HG03442 (cell line): ENCODE measurements around the gene PCDHB2.
"Not testable (repeated sequence)": the region's sequence is repeated elsewhere in the genome, so short reads cannot be mapped to it uniquely, and the experiment has no call there.

ENCODE experiments used
- ATAC-seq: cut with Tn5 transposase; IDR thresholded peaks from one replicate; pipeline ENCODE4 v1.9.1; 2021; ENCODE audit warnings: mild to moderate bottlenecking, moderate library complexity; ENCODE audit not compliant: unreplicated experiment

PCDHB2 gene

DNA sequence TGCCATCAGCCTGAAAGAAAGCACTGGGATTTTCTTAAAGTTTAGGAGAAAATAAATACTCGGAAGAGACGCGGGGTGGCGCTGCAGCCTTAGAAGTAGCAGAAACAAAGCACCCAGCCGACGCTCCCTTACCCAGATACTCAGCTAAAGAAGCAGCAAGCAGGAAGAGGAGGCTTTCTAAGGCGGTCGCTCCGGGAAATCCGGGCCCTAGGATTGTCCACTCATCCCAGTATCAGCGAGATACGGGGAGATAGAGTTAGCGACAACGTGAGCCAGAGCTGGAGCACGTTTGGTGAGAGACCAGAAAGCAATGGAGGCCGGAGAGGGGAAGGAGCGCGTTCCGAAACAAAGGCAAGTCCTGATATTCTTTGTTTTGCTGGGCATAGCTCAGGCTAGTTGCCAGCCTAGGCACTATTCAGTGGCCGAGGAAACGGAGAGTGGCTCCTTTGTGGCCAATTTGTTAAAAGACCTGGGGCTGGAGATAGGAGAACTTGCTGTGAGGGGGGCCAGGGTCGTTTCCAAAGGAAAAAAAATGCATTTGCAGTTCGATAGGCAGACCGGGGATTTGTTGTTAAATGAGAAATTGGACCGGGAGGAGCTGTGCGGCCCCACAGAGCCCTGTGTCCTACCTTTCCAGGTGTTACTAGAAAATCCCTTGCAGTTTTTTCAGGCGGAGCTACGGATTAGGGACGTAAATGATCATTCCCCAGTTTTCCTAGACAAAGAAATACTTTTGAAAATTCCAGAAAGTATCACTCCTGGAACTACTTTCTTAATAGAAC, at the start of gene PCDHB2:
PCDHB2 (plus strand) TSS at position 135 of the 782 bp plus-strand sequence; CDS start at position 311, 176 bp downstream.
- ATAC-seq, result no peak

DNA sequence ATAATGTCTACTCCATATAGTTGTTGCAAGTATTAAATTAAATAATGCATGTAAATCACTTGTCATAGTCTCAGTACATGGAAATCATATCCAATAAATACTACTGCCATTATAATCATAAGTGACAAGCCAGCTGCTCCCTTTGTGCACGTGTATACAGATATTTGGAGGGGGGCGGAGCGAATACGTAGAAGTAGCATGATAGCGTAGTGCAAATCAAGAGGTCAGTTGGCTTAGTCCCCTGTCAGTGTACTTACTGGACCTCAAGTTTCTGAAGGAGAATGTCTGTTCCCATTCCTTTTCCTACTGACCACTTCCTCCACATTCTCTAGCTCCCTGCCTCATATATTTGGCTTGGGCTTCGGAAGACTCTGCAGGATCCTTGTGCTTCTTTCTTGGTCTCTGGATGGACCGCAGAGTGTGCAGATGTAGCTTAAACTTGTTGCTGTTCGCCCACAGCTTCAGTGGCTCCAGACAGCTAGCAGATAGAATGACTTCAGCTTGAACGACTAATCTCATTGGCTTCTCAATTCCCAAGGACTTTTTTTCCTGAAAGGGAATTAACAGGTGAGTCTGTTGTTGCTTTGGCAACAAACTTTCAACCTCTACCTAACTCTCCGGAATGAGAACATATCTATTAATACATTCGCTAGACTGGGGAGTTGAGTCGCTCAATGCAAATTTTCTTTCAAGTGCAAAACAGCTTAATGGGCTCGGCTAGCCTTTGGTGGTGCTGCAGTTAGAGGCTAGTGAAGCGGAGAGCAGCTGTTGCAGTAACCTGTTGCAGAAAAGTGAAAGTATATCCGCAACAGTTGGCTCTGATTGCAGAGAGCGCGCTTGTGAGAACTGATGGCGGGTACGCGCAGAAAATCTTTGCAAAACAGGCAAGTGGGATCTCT, 43.5 kb upstream of the PCDHB2 start, which contains the start of gene PCDHB1:
PCDHB1 (plus strand) TSS at position 753 of the 899 bp plus-strand sequence; CDS start at position 850, 97 bp downstream.
- ATAC-seq, result no peak

DNA sequence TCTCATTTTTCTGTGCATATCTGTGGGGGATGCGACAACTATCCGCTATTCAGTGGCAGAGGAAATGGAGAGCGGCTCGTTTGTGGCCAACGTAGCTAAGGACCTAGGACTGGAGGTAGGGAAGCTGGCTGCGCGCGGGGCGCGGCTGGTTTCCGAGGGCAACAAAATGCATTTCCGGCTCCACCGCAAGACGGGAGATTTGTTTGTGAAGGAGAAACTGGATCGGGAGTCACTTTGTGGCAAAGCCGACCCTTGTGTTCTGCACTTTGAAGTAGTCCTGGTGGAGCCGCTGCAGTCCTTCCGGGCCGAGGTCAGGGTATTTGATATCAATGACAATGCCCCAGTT, 42.9 kb upstream of the PCDHB2 start:
- ATAC-seq, result no peak

DNA sequence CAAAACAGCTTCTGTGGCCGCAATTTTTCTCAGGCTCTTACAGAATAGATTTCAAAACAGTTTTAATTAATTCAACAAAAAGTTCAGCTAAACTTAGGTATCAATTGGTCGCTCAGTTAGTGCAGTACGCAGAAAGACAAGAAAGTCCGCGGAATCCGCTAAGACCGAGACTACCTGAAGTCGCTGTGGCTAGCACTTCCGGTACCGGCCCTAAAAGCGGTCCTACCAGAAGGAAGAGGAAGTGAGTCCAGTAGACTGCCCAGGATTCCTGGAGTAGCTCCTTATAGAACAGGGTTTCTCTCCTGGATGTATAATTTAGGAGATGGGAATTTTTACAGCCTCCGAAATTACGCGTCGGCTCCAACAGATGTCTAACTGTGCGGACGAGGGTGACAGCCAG, 16.6 kb upstream of the PCDHB2 start:
- no peak for ATAC-seq

DNA sequence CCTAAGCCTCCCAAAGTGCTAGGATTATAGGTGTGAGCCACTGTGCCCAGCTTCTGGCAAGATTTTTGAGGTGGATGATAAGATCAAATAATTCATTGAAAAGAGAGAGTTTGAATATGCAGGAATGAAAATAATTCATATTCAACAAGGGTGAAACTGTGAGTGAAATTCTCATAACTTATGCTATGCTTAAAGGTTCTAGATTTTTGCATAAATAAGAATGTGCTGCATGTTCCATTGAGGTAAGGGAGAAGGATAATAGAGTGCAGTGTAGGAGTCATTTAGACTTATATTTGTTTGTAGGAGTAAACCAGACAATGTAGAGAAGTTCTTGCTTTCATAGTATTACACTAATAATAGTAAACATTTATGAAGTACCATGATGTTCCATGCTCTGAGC, 12.2 kb upstream of the PCDHB2 start:
- ATAC-seq, result no peak

DNA sequence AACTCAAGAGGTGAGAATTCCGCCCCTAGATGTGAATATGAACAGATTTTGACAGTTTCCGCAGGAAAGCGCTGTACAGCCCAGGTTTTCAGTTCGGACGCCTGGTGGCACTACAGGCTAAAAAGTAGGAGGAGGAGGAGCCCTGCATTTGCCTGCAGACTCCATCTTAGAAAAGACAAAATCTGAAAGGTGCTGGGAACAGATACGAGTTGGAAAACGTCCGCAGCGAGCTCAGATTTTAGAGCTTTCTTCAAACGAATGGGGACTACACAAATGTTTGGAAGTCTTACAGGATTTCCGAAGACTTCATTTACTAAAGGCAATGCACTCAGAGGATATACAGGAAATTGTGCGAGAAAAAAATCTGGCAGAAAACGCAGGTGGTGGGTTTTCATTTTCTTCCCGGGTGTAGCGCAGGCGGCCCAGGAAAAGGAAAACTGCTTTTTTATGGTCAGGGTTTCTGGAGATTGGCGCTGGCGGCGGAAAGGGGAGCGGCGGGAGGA, 9.9 kb upstream of the PCDHB2 start:
- peak; percentile 71 for ATAC-seq

DNA sequence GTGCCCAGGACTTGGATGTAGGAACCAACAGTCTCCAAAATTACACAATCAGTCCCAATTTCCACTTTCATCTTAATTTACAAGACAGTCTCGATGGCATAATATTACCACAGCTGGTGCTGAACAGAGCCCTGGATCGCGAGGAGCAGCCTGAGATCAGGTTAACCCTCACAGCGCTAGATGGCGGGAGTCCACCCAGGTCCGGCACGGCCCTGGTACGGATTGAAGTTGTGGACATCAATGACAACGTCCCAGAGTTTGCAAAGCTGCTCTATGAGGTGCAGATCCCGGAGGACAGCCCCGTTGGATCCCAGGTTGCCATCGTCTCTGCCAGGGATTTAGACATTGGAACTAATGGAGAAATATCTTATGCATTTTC, 837 bp downstream of the PCDHB2 start:
- no peak for ATAC-seq

DNA sequence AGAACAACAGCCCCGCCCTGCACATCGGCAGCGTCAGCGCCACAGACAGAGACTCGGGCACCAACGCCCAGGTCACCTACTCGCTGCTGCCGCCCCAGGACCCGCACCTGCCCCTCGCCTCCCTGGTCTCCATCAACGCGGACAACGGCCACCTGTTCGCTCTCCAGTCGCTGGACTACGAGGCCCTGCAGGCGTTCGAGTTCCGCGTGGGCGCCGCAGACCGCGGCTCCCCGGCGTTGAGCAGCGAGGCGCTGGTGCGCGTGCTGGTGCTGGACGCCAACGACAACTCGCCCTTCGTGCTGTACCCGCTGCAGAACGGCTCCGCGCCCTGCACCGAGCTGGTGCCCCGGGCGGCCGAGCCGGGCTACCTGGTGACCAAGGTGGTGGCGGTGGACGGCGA, 1.8 kb downstream of the PCDHB2 start:
- not testable (repeated sequence) for ATAC-seq

DNA sequence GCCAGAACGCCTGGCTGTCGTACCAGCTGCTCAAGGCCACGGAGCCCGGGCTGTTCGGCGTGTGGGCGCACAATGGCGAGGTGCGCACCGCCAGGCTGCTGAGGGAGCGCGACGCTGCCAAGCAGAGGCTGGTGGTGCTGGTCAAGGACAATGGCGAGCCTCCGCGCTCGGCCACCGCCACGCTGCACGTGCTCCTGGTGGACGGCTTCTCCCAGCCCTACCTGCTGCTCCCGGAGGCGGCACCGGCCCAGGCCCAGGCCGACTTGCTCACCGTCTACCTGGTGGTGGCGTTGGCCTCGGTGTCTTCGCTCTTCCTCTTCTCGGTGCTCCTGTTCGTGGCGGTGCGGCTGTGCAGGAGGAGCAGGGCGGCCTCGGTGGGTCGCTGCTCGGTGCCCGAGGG, 2.2 kb downstream of the PCDHB2 start:
- not testable (repeated sequence) for ATAC-seq

DNA sequence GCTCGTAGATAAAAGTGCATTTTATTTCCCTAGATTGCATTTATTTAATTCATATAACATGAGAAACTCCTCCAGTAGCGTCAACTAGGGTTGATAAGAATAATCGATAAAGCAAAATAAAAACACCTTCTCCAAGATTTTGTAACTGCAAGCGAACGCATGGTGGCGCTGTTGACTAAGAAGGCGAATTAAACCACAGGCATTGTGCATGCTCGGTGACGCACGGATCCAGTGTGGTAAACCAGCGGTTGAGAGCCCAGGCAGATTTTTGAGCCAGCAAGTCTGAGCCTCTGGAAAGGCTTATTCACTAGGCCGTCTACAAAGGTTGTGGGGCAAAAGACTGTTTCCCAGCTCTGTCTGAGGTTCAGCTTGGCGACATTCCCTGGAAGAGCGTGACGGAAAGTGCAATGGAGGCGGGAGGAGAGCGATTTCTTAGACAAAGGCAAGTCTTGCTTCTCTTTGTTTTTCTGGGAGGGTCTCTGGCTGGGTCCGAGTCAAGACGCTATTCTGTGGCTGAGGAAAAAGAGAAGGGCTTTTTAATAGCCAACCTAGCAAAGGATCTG, 5.9 kb downstream of the PCDHB2 start, which contains the start of gene PCDHB3:
PCDHB3 (plus strand) TSS at position 231 of the 563 bp plus-strand sequence; CDS start at position 408, 177 bp downstream.
- ATAC-seq, result no peak

DNA sequence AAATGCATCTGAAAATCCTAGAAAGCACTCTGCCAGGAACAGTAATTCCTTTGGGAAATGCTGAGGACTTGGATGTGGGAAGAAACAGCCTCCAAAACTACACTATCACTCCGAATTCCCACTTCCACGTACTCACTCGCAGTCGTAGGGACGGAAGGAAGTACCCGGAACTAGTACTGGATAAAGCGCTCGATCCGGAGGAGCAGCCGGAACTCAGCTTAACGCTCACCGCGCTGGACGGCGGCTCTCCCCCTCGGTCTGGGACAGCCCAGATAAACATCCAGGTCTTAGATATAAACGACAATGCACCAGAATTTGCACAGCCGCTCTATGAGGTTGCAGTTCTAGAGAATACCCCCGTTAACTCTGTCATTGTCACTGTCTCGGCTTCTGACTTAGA, 6.6 kb downstream of the PCDHB2 start:
- ATAC-seq, result no peak

DNA sequence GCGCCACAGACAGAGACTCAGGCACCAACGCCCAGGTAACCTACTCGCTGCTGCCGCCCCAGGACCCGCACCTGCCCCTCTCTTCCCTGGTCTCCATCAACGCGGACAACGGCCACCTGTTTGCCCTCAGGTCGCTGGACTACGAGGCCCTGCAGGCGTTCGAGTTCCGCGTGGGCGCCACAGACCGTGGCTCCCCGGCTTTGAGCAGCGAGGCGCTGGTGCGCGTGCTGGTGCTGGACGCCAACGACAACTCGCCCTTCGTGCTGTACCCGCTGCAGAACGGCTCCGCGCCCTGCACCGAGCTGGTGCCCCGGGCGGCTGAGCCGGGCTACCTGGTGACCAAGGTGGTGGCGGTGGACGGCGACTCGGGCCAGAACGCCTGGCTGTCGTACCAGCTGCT, 7.7 kb downstream of the PCDHB2 start:
- ATAC-seq, result not testable (repeated sequence)

DNA sequence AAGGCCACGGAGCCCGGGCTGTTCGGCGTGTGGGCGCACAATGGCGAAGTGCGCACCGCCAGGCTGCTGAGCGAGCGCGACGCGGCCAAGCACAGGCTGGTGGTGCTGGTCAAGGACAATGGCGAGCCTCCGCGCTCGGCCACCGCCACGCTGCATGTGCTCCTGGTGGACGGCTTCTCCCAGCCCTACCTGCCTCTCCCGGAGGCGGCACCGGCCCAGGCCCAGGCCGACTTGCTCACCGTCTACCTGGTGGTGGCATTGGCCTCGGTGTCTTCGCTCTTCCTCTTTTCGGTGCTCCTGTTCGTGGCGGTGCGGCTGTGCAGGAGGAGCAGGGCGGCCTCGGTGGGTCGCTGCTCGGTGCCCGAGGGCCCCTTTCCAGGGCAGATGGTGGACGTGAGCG, 8.1 kb downstream of the PCDHB2 start:
- not testable (repeated sequence) for ATAC-seq

DNA sequence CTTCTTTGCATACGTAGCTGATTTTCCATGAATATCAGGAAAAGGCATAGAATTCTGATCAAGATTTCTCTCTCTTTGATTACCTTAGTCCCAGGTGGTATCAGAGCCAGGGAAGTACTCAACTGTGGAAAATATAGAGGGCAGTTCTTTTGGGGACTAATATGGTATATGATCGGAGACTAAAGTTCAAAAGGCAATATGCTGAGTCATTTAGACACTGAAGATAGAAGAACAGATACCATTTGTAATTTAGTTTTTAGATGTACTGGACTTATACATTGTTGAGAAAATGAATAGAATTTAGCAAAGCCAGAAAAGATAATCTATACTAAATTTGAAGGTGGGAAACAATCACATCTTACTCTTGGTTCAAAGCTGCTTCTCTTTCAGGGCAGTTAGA, 10.9 kb downstream of the PCDHB2 start:
- ATAC-seq, result no peak

DNA sequence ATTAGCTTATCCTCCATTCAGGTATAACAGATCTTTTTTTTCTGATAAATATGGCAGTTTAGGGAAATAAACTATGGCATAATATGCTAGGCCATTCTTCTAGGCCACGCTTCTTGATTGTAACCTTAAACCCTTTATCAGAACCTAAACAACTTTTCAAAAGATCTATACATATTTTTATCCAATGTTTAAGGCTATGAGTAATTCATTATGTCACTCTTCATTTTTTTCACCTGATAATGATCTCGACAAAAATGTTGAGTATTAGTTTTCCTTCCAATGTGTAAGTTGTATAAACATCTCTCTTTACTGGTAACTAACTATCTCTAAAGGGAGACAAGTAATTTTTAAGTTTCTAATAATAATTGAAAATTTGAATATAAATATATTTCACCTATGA, 24.8 kb downstream of the PCDHB2 start:
- no peak for ATAC-seq

DNA sequence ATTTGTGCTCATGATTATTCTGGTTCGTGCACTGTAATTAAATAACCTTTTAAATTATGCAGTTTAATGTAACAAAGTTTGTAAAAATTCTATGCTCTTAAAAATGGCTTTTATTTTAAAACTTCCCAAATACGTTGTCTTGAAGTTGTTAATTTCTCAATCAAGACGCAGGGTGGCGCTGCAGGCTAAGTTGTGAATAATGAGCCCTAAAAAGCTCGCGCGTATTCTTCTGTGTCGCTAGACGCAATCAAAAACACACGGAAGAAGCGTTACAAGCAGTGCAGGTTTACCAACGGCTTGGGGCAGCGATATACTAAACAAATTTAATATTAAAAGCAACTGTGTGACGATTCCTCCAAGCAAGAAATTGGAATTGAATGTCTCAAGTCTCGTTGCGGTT, 27.1 kb downstream of the PCDHB2 start, which contains the start of gene PCDHB4:
PCDHB4 (plus strand) TSS at position 256 of the 400 bp plus-strand sequence. CDS start 181 bp downstream, outside the sequence.
- ATAC-seq, result no peak

DNA sequence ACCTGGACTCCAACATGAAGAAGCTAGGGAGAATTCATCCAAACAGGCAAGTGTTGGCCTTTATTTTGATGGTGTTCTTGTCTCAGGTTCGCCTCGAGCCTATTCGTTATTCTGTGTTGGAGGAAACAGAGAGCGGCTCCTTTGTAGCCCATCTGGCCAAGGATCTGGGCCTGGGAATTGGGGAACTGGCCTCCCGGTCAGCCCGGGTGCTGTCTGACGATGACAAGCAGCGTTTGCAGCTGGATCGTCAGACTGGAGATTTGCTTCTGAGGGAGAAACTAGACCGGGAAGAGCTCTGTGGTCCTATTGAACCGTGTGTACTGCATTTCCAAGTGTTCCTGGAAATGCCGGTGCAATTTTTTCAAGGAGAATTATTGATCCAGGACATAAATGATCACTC, 27.6 kb downstream of the PCDHB2 start:
- ATAC-seq, result no peak

DNA sequence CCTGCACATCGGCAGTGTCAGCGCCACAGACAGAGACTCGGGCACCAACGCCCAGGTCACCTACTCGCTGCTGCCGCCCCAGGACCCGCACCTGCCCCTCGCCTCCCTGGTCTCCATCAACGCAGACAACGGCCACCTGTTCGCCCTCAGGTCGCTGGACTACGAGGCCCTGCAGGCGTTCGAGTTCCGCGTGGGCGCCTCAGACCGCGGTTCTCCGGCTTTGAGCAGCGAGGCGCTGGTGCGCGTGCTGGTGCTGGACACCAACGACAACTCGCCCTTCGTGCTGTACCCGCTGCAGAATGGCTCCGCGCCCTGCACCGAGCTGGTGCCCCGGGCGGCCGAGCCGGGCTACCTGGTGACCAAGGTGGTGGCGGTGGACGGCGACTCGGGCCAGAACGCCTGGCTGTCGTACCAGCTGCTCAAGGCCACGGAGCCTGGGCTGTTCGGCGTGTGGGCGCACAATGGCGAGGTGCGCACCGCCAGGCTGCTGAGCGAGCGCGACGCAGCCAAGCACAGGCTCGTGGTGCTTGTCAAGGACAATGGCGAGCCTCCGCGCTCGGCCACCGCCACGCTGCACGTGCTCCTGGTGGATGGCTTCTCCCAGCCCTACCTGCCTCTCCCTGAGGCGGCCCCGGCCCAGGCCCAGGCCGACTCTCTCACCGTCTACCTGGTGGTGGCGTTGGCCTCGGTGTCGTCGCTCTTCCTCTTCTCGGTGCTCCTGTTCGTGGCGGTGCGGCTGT, 29.2 kb downstream of the PCDHB2 start:
- not testable (repeated sequence) for ATAC-seq

DNA sequence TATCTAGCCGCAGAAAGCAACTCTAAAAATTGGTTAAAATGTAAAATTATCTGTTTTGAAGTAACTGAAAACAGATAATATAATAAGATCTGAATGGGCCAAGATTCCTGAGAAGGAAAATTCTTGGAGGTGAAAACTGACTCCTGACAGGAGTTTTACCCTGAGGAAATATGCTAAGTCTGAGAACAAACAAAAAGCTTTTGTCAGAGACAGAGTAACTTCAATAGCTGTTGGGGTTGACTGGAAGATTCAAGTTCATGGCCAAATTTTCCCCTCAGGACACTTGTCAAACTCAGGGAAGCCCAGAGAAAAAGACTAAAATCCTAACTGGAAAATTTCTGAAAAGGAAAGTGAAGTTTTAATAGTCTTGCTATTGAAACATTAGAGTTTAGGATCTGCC, 32.9 kb downstream of the PCDHB2 start:
- no peak for ATAC-seq

DNA sequence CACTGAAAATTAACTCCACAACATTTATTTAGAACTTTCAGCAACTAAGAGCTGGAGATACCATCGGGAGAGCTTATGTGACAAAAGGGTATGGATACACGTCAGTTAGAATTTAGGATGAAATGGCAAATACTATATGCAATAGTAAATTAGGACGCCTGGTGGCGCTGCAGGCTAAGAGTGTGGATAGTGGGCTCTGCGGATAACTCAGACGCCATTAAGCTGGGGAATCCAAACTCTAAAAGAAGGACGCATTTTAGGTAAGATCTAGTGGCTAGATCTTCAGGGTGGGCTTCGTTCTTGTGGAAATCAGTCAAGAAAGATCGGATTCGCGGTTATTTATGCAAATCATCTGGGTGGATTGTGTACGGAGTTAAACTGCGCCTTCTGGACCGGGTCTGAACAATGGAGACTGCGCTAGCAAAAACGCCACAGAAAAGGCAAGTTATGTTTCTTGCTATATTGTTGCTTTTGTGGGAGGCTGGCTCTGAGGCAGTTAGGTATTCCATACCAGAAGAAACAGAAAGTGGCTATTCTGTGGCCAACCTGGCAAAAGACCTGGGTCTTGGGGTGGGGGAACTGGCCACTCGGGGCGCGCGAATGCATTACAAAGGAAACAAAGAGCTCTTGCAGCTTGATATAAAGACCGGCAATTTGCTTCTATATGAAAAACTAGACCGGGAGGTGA, 40.8 kb downstream of the PCDHB2 start, which contains the start of gene PCDHB5:
PCDHB5 (plus strand) TSS at position 177 of the 688 bp plus-strand sequence; CDS start at position 406, 229 bp downstream.
- ATAC-seq, result no peak
